ENCODE data around the gene BBS7. TPM values are rescaled to one million over a fixed set of nuclear protein-coding genes. Genes with fewer than 3 reads are reported as not detected.
A peak's percentile ranks its signal among the peaks of the same experiment; 100 is the strongest.

Gene BBS7
- total and polyA plus RNA-seq, 2 experiments from 2014 or later, result 14.8 to 30.8 TPM

- 0 out of 2 replicates have a peak overlapping the region, but pooled peaks have one; percentile 43 for H3K27ac Mint-ChIP-seq
- Histone ChIP-seq H3K4me2 (no peak overlapping the region), H3K79me2 (replicated peaks; ENCODE audit: insufficient read depth) (peaks cover 28% of the 10 kb centered on the region), H3K4me1 (ENCODE audit: insufficient read depth) (peaks cover 13% of the 10 kb centered on the region), H2AFZ (no peak overlapping the region), H3K27ac (ENCODE audit: low read depth) (no peak overlapping the region), H3K9me2 (ENCODE audit: insufficient read depth) (no peaks in the 10 kb centered on the region), H3F3A (replicated peaks; ENCODE audit: low read depth) (no peaks in the 10 kb centered on the region), H4K20me1 (replicated peaks; ENCODE audit: insufficient read depth) (no peaks in the 10 kb centered on the region), H3K27me3 (ENCODE audit: insufficient read depth) (no peaks in the 10 kb centered on the region), H3K4me3 (no peak overlapping the region), H3K36me3 (ENCODE audit: insufficient read depth) (peaks cover 18% of the 10 kb centered on the region)
- ATAC-seq (no peak), DNase-seq (ENCODE audit: low spot score) (no peak)
- H3K36me3 Mint-ChIP-seq (ENCODE audit: low read depth), result peaks cover 24% of the 10 kb centered on the region; the same call in 2 of the 3 replicates
- peaks cover 40% of the 10 kb centered on the region for H3K4me1 Mint-ChIP-seq
- H3K27me3 Mint-ChIP-seq (ENCODE audit: insufficient read depth, low read depth, poor library complexity), result peaks cover 9% of the 10 kb centered on the region
- no peaks in the 10 kb centered on the region for H3K9me3 Mint-ChIP-seq
- TF ChIP-seq ZNF331 (CRISPR knock-in tag; IDR thresholded peaks at IDR 0.05; ENCODE audit: low read depth) (no peak), EZH2phosphoT487 (IDR thresholded peaks at IDR 0.05; ENCODE audit: unreplicated experiment) (no peak), CTCF (conservative IDR thresholded peaks at IDR 0.05; ENCODE audit: low read depth in 2 of 2) (no peak), JUNB (IDR thresholded peaks at IDR 0.05; ENCODE audit: unreplicated experiment) (no peak), CREB1 (CRISPR knock-in tag; IDR thresholded peaks at IDR 0.05; ENCODE audit: low read depth) (no peak), REST (IDR thresholded peaks at IDR 0.05; ENCODE audit: unreplicated experiment) (no peak), ZNF462 (CRISPR knock-in tag; IDR thresholded peaks at IDR 0.05) (no peak), STAT1 (IDR thresholded peaks at IDR 0.05; ENCODE audit: unreplicated experiment) (no peak), NANOG (IDR thresholded peaks at IDR 0.05; ENCODE audit: borderline replicate concordance) (no peak), ETS1 (IDR thresholded peaks at IDR 0.05) (no peak), EZH2 (IDR thresholded peaks at IDR 0.05; ENCODE audit: low read depth, unreplicated experiment) (no peak), POLR2AphosphoS5 (IDR thresholded peaks at IDR 0.05; ENCODE audit: low read depth) (no peak), ZNF114 (CRISPR knock-in tag; IDR thresholded peaks at IDR 0.05) (no peak)
- H3K4me3 Mint-ChIP-seq, result no peak overlapping the region
Observed at GRCh38 chr4:121799208-121799823, 71.0 kb downstream of the BBS7 start.
